Astrocyte of the hippocampus (primary cell): Measurements from ENCODE around the gene LYZL6.
A peak's percentile ranks its signal among the peaks of the same experiment; 100 is the strongest.

Experiments used
- DNase-seq: peaks from one replicate; pipeline ENCODE4 v3.0.0; 2011; ENCODE audit warnings: low read depth, low spot score

Gene LYZL6

DNA sequence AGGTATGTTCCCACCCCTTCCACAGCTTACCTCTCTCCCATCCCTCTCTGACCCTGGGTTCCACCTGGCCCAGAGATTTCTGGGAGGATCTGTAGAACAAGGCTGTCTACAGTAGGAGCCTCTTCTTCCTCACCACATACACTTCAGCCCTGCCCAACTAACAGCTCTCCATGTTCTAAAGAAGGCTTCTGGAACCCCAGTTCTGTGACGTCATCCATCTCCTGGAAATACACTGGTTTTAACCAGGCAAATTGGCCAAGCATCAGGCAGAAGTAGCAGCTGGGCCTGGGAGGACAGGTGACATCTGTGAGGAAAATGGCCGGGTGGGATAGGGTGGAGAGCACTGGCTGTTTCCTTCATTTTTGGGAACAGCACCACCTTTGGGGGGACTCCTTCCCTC lies at the start of gene LYZL6:
TSS of gene LYZL6 (minus strand) at position 177 of the 400 bp plus-strand sequence. CDS start 4,357 bp downstream, outside the sequence.
- DNase-seq: no peak

DNA sequence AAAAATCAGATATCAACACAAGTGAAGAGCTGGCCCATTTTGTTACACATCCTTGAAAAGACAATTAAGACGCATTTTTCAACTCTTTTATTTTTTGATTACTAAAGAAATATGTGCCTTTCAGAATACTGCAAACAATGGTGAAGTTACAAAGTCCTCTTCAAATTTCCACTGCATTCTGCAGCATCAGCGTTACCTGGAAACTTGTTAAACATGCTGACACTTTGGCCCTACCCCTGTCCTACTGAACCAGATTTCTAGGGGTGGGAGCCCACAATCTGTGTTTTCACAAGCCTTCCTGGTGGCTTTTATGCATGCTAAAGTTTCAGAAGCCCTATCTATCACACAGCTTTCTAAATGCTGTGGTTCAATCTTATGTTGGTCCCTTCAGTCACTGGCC lies 47.6 kb upstream of the LYZL6 start:
- no peak for DNase-seq

DNA sequence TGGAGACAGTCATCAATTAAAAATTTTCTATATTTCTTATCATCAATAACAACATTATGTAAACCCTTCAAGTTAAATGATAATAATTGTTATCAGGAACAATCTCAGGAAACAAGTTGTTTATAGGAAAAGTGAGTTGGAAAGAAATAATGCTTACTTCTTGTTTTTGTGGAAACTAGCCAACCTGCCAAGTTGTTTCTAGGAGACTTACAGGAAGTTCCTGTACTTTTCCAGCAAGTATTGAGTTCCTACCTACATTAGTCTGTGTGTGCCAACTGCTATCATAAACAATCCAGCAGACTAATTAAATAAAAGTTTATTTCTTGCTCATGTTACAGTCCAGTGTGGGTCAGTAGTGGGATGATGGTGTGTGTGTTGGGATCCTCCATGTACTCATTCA lies 44.7 kb upstream of the LYZL6 start:
- DNase-seq: no peak

- no peak for DNase-seq
Measured at GRCh38 chr17:35986643-35987042, 43.1 kb upstream of the LYZL6 start, which contains the start of gene CCL14. Gene CCL14 (minus strand): TSS chr17:35986729. CDS start chr17:35986649, 80 bp downstream.

GRCh38 chr17:35984140-35984539 lies 40.6 kb upstream of the LYZL6 start:
- DNase-seq: no peak

GRCh38 chr17:35982409-35983191 lies 39.1 kb upstream of the LYZL6 start:
- no peak for DNase-seq

DNA sequence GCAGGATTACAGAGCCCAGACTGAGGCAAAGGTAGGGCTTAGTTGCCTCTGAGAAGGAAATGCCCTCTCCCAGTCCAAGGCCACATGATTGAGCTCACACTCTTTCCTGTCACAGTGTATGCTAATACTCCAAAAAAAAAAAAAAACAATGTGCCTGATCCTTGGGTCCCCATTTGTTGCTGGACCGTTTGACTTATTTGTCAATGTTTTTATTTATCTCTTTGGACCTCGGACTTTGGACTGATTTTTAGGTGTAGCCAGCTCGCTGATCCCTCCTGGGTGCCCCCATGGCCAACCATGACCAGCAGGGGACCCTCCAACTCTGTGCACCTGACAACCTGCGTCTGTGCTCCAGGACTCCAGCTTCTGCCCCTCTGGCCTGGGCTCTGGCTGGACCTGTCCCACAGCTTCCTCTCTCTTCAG lies 38.4 kb upstream of the LYZL6 start:
- DNase-seq: no peak

DNA sequence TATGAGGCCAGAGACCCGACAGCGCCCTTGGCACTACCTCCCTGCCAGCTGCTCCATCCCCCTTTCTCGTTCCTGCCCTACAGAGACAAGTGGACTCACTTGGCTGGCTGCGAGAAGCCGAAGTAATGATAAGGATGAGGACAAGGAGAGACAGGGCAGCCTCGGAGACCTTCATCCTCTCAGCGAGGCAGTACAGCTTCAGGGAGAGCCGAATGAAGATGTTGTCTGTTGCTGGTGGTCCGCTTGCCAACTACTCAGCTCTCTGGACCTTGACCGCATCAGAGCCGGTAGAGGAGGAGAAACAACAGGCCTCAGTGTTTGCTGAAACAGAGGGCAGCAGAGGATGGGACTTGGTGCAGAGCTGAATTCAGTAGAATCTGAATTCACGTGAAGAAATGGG lies 37.7 kb upstream of the LYZL6 start, which contains the start of gene CCL16:
TSS of gene CCL16 (minus strand) at position 252 of the 400 bp plus-strand sequence. CDS start at position 175, 77 bp downstream.
- DNase-seq: no peak

GRCh38 chr17:35978346-35978745 lies 34.8 kb upstream of the LYZL6 start:
- DNase-seq: no peak

DNA sequence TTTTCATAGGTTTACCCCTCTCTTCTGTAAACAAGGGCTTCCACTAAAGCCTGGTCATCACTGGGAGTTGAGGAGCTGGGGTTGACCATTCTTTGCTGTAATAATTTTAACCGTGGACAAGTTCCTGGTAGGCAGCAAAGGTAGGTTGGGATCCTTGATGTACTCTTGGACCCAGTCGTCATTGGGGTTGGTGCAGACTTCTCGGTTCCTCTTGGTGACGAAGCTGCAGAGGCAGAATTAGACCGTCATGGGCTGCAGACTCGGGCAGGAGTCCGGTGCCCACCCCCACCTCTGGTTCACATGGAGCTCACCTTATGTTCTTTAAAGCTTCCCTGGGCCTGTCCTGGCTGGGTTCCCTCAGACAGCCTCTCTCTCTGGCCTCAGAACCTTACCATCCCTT lies 34.0 kb upstream of the LYZL6 start:
- DNase-seq: no peak

- DNase-seq: peak; percentile 19
Measured at GRCh38 chr17:35973333-35974260, 30.1 kb upstream of the LYZL6 start.

- DNase-seq: no peak
Measured at GRCh38 chr17:35972945-35973332, 29.4 kb upstream of the LYZL6 start.

DNA sequence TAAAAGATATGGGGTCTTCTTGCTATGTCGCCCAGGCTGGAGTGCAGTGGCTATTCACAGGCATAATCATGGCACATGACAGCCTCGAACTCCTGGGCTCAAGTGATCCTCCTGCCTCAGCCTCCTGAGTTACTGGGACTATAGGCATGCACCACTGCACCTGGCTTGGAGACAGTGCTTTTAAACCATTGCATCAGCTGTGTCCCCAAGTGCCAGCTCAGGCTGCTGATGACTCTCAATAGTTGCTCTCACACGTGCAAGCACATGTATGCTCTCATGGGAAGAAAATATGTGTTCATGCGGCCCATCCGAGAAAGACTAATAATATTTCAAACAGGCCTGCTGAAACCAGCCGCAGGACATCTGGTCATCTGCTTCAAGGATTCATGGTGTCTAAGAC lies 29.0 kb upstream of the LYZL6 start:
- DNase-seq: no peak

DNA sequence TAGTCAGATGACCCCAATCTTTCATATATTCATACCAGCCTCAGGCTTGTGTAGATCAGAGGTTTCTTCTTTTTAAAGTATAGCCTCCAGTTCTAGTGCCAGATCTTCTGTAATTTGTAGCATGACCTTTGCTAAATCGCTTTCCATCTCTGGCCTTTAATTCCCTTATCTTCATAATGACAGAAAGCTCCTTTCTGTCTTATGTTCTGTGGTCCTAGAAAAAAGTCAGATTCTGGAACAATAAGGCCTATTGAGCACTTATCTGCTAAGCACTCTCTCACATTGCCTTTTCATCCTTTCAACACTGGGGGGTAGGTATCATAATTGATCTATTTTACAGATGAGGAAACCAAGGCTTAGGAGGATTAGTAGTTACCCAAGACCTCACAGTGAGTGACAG lies 28.6 kb upstream of the LYZL6 start:
- no peak for DNase-seq

- peak; percentile 86 for DNase-seq
Measured at GRCh38 chr17:35969558-35970380, 26.3 kb upstream of the LYZL6 start.

DNA sequence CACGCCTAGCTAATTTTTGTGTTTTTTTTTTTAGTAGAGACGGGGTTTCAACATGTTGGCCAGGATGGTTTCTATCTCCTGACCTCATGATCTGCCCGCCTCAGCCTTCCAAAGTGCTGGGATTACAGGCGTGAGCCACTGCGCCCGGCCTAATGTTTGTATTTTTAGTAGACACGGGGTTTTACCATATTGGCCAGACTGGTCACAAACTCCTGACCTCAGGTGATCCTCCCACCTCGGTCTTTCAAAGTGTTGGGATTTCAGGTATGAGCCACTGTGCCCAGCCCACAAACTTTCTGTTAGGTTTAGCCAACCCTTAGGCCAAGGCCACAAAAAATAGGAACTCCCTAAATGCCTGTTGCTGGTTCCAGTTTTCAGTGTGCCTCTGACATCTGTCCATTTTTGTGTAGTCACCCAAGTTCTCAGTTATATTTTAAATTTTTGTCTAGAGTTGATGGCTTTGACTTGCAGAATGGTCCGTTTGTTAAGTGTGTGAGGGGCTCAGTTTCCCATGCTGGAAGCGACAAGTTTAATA lies 25.1 kb upstream of the LYZL6 start:
- DNase-seq: no peak

GRCh38 chr17:35965272-35965671 lies 21.8 kb upstream of the LYZL6 start:
- no peak for DNase-seq

- DNase-seq: no peak
Measured at GRCh38 chr17:35963663-35964062, 20.1 kb upstream of the LYZL6 start.

DNA sequence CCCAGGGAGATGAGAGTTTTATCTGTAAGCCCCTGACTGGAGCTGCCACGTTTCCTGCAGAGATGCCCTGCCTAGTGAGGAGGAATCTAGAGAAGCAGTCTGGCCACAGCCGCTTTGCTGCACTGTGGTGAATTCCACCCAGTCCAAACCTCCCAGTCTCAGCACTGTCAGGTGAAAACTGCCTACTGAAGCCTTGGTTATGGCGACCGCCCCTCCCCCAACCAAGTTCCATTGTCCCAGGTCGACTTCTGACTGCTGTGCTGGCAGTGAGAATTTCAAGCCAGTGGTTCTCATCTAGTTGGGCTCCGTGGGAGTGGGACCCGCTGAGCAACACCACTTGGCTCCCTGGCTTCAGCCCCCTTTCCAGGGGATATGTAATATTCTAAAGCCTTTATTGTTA lies 10.2 kb upstream of the LYZL6 start:
- DNase-seq: no peak

DNA sequence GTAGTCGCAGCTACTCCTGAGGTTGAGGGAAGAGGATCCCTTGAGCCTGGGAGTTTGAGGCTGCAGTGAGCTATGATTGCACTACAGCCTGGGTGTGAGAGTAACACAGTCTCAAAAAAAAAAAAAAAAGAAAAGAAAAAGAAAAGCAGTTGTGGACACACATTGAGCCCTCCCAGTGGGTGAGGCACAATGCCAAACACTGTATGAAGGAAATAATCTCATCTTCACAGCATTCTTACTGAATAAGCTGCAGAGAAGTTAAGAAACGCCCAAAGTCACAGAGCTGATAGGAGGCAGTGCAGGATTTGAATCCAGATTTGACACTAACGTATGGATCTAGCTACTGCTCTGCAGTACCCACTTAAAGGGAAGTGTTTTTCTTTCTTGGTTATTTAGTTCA lies 5.9 kb upstream of the LYZL6 start:
- DNase-seq: no peak

DNA sequence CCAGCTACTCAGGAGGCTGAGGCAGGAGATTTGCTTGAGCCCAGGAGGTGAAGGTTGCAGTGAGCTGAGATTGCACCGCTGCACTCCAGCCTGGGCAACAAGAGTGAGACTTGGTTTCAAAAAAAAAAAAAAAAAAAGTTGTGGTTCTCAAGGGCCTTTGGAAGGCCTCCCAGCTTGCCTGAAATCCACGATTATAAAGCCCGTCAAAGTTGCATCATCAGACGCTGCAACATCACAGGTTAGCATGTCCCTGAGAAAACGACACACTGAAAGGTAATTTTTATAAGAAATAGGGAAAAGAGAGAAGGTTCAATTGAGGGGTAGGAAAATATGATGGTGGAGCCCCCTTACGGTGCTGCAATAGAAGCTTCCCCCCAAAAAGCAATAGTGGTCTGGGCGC lies 4.6 kb upstream of the LYZL6 start:
- no peak for DNase-seq
